Thyroid gland (tissue), 4 donors: Measurements from ENCODE around the gene FOXK1. TPM values are rescaled to one million over a fixed set of nuclear protein-coding genes. Genes with fewer than 3 reads are reported as not detected.

Experiments used
- DNase-seq, 2 donors: peaks; one replicate each; pipeline ENCODE4 v3.0.0-alpha.2; 2019
- H3K27ac ChIP-seq, 3 donors: fragments of 200-600 bp; sonication (generic); 1 replicate in 2 of 3; 2 replicates in 1 of 3; pipeline ENCODE4 v1.5.1; 2016 to 2019; ENCODE audit warnings: mild to moderate bottlenecking in 1 of 3, moderate library complexity in 1 of 3
- H3K27me3 ChIP-seq: fragments of 200-600 bp; sonication (generic); one replicate; pipeline ENCODE4 v1.5.1; 2019
- H3K36me3 ChIP-seq, 2 donors: fragments of 200-600 bp; sonication (generic); one replicate each; pipeline ENCODE4 v1.5.1; 2016 to 2019
- H3K4me1 ChIP-seq, 2 donors: fragments of 200-600 bp; sonication (generic); one replicate each; pipeline ENCODE4 v1.5.1; 2017 to 2019
- H3K4me3 ChIP-seq, 3 donors: fragments of 200-600 bp; sonication (generic); replicated peaks in 1 of 3; 1 replicate in 2 of 3; 2 replicates in 1 of 3; pipeline ENCODE4 v1.5.1; 2016; ENCODE audit warnings: mild to moderate bottlenecking in 1 of 3
- H3K9me3 ChIP-seq: fragments of 200-600 bp; sonication (generic); one replicate; pipeline ENCODE4 v1.5.1; 2017
- POLR2A ChIP-seq, 2 donors: fragments of 450-650 bp; IDR thresholded peaks; one replicate each; pipeline ENCODE4 v1.6.1; 2017; ENCODE audit warnings: antibody characterized with exemption in 2 of 2, mild to moderate bottlenecking in 2 of 2, moderate library complexity in 1 of 2
- WGBS, 2 donors: methylation state at CpG; one replicate each; pipeline ENCODE4 v1.1.5; 2017; 5-methylcytosine and 5-hydroxymethylcytosine counted together
- intact Hi-C: fragments of 100-400 bp; cut with DNase I; formaldehyde crosslinking; loops from one replicate; pipeline ENCODE4 v1.15.1; 2023
- total RNA-seq, 4 donors: library from RNA; depleted of rRNA; stranded (reverse); fragments of >200 nt; gene quantifications; one replicate each; pipeline ENCODE4 v1.2.3, GENCODE V29; 2016
- TF ChIP-seq, protein P1 (sequence below), 6 experiments: fragments of 200-600 bp in 3 of 6; fragments of 450-650 bp in 3 of 6; sonication (generic) in 3 of 6; IDR thresholded peaks; one replicate each; pipeline ENCODE4 v1.5.1; 2016 to 2019; ENCODE audit warnings: antibody characterized with exemption in 6 of 6, mild to moderate bottlenecking in 2 of 6, inconsistent platforms in 1 of 6, moderate library complexity in 1 of 6

Gene FOXK1
- total RNA-seq, 4 donors from 2014 or later: 15.0 to 33.0 (median 20.7) TPM

- whole genome bisulfite sequencing, 2 donors: 54 to 62% methylated on average over 10 of the region's 10 CpGs
- Histone ChIP-seq H3K27me3 (no peaks in the 10 kb centered on the region), H3K9me3 (no peaks in the 10 kb centered on the region), H3K4me3 (no peak overlapping the region), H3K27ac (no peak overlapping the region), H3K4me1 (peaks cover 0 to 23% of the 10 kb centered on the region in 2 donors), H3K36me3 (no peaks in the 10 kb centered on the region)
- TF ChIP-seq, protein P1, sequence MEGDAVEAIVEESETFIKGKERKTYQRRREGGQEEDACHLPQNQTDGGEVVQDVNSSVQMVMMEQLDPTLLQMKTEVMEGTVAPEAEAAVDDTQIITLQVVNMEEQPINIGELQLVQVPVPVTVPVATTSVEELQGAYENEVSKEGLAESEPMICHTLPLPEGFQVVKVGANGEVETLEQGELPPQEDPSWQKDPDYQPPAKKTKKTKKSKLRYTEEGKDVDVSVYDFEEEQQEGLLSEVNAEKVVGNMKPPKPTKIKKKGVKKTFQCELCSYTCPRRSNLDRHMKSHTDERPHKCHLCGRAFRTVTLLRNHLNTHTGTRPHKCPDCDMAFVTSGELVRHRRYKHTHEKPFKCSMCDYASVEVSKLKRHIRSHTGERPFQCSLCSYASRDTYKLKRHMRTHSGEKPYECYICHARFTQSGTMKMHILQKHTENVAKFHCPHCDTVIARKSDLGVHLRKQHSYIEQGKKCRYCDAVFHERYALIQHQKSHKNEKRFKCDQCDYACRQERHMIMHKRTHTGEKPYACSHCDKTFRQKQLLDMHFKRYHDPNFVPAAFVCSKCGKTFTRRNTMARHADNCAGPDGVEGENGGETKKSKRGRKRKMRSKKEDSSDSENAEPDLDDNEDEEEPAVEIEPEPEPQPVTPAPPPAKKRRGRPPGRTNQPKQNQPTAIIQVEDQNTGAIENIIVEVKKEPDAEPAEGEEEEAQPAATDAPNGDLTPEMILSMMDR (IDR thresholded peaks at IDR 0.05): no peak
- TF ChIP-seq POLR2A (IDR thresholded peaks at IDR 0.05): no peak
- intact Hi-C loops: no loop called here
- DNase-seq: no peak
These were observed 17.7 kb downstream of the FOXK1 start for GRCh38 chr7:4699841-4700240.

GRCh38 chr7:4700577-4701235, 18.6 kb downstream of the FOXK1 start:
- H3K4me1 ChIP-seq: peaks cover 0 to 20% of the 10 kb centered on the region in 2 donors
- H3K36me3 ChIP-seq: no peaks in the 10 kb centered on the region
- H3K4me3 ChIP-seq: no peak overlapping the region
- TF ChIP-seq, protein P1 (IDR thresholded peaks at IDR 0.05): no peak
- TF ChIP-seq POLR2A (IDR thresholded peaks at IDR 0.05): no peak
- 80 to 88% methylated on average over 10 to 14 of the region's 14 CpGs for WGBS, 2 donors
- intact Hi-C loops: no loop called here
- H3K27ac ChIP-seq: no peak overlapping the region
- no peaks in the 10 kb centered on the region for H3K27me3 ChIP-seq
- DNase-seq: no peak
- H3K9me3 ChIP-seq: no peaks in the 10 kb centered on the region

DNA sequence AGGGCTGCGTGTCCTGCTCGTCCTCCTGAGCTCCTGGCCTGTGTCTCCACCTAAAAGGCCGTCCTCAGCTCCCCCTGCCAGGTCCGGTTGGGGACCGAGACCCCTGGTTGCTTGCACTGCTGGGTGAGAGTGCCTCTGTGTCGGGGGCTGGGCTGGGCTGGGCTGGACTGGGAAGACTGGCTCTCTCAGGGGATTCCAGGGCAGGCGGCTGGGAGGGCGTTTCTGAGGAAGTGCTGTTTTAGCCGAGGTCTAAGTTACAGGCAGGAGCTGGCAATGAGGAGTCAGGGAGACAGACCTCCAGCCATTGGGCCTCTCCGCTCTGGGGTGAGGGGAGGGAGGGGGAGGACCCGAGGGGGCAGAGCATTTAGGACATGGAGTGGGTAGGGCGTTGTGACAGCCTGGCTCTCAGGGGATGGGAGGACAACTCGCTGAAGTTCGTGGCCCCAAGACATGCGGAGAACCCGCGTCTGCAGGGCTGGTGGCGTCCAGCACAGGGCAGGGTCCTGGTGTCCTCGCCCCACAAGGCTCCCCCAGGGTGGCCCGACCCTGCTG, 20.9 kb downstream of the FOXK1 start:
- WGBS, 2 donors: 68% methylated on average over 10 to 17 of the region's 20 CpGs
- Histone ChIP-seq H3K9me3 (no peaks in the 10 kb centered on the region), H3K4me1 (peaks cover 0 to 28% of the 10 kb centered on the region in 2 donors), H3K36me3 (no peaks in the 10 kb centered on the region), H3K27me3 (no peaks in the 10 kb centered on the region), H3K27ac (no peak overlapping the region), H3K4me3 (no peak overlapping the region)
- intact Hi-C loops: no loop called here
- no peak for TF ChIP-seq POLR2A (IDR thresholded peaks at IDR 0.05)
- TF ChIP-seq, protein P1 (IDR thresholded peaks at IDR 0.05): no peak
- no peak for DNase-seq

GRCh38 chr7:4703532-4703931, 21.4 kb downstream of the FOXK1 start:
- no peak for DNase-seq
- no peaks in the 10 kb centered on the region for H3K27me3 ChIP-seq
- no peak overlapping the region for H3K4me3 ChIP-seq
- H3K27ac ChIP-seq: no peak overlapping the region
- TF ChIP-seq POLR2A (IDR thresholded peaks at IDR 0.05): no peak
- TF ChIP-seq, protein P1 (IDR thresholded peaks at IDR 0.05): no peak
- H3K4me1 ChIP-seq: peaks cover 0 to 29% of the 10 kb centered on the region in 2 donors
- intact Hi-C loops: no loop called here
- no peaks in the 10 kb centered on the region for H3K36me3 ChIP-seq
- H3K9me3 ChIP-seq: no peaks in the 10 kb centered on the region
- WGBS, 2 donors: 91 to 94% methylated on average over 9 of the region's 9 CpGs
